Endodermal cell (in vitro differentiated cells): ENCODE data around the gene HAPLN1. TPM values are rescaled to one million over a fixed set of nuclear protein-coding genes. Genes with fewer than 3 reads are reported as not detected.

Experiments used
- DNase-seq: peaks from one replicate; pipeline ENCODE4 v3.0.0-alpha.2; 2017
- H3K27ac ChIP-seq: 2 replicates; pipeline ENCODE4 v1.5.1; 2013; ENCODE audit warnings: mild to moderate bottlenecking, low read depth, low read length, moderate library complexity
- H3K27me3 ChIP-seq: 2 replicates; pipeline ENCODE4 v1.6.1; 2013; ENCODE audit warnings: mild to moderate bottlenecking, low read length, moderate library complexity; ENCODE audit not compliant: insufficient read depth, control insufficient read depth, poor library complexity, severe bottlenecking
- H3K36me3 ChIP-seq: 2 replicates; pipeline ENCODE4 v1.7.0; 2013; ENCODE audit warnings: mild to moderate bottlenecking, low read length, moderate library complexity; ENCODE audit not compliant: control insufficient read depth, insufficient read depth
- H3K4me1 ChIP-seq: one replicate; pipeline ENCODE4 v1.7.0; 2013; ENCODE audit warnings: low read length; ENCODE audit not compliant: control insufficient read depth, insufficient read depth
- H3K4me3 ChIP-seq: 2 replicates; pipeline ENCODE4 v1.5.1; 2013; ENCODE audit warnings: mild to moderate bottlenecking, low read length, moderate library complexity
- H3K9ac ChIP-seq: 2 replicates; pipeline ENCODE4 v1.6.1; 2013; ENCODE audit warnings: mild to moderate bottlenecking, low read length, moderate library complexity; ENCODE audit not compliant: poor library complexity, severe bottlenecking; ENCODE audit errors: extremely low read depth
- H3K9me3 ChIP-seq: 2 replicates; pipeline ENCODE4 v1.6.1; 2013; ENCODE audit warnings: mild to moderate bottlenecking, low read length, moderate library complexity; ENCODE audit not compliant: control insufficient read depth
- H3K27ac Mint-ChIP-seq: 2 replicates; pipeline ENCODE4 v1.8.0; 2020; ENCODE audit warnings: mixed read lengths
- H3K27me3 Mint-ChIP-seq: 2 replicates; pipeline ENCODE4 v1.8.0; 2021; ENCODE audit warnings: mild to moderate bottlenecking, mixed read lengths; ENCODE audit not compliant: insufficient read depth
- H3K36me3 Mint-ChIP-seq: 2 replicates; pipeline ENCODE4 v1.8.0; 2020; ENCODE audit warnings: low read depth, mixed read lengths
- H3K4me1 Mint-ChIP-seq: 2 replicates; pipeline ENCODE4 v1.8.0; 2020; ENCODE audit warnings: mixed read lengths
- H3K4me3 Mint-ChIP-seq: 2 replicates; pipeline ENCODE4 v1.8.0; 2020; ENCODE audit warnings: mild to moderate bottlenecking, moderate library complexity, mixed read lengths
- H3K9me3 Mint-ChIP-seq: 2 replicates; pipeline ENCODE4 v1.8.0; 2020; ENCODE audit warnings: mild to moderate bottlenecking, mixed read lengths
- WGBS, 2 experiments: methylation state at CpG; one replicate each; pipeline versions ENCODE4 v1.1.5 to v1.1.7; 2013; ENCODE audit warnings: missing lambda C conversion rate in 2 of 2, mixed read lengths in 1 of 2; ENCODE audit not compliant: insufficient coverage in 1 of 2, insufficient read length in 1 of 2; 5-methylcytosine and 5-hydroxymethylcytosine counted together
- total RNA-seq, 2 donors: library from RNA; stranded (reverse); fragmentation: NEBNext Ultra II Directional in 1 of 2; extraction: Animal tissue kit (Norgen Biotek cat#: 25700) in 1 of 2; gene quantifications; 2 replicates in 1 of 2; 3 replicates in 1 of 2; pipeline ENCODE4 v1.2.1, GENCODE V29; 2021
- TF ChIP-seq, protein P1 (sequence below): fragments of 200-600 bp; sonication (generic); conservative IDR thresholded peaks from 2 replicates; pipeline ENCODE4 v1.5.0; 2021; ENCODE audit warnings: antibody characterized with exemption, mild to moderate bottlenecking

Gene HAPLN1
- total RNA-seq, 2 donors from 2014 or later, result 0.07 to 1.3 TPM

DNA sequence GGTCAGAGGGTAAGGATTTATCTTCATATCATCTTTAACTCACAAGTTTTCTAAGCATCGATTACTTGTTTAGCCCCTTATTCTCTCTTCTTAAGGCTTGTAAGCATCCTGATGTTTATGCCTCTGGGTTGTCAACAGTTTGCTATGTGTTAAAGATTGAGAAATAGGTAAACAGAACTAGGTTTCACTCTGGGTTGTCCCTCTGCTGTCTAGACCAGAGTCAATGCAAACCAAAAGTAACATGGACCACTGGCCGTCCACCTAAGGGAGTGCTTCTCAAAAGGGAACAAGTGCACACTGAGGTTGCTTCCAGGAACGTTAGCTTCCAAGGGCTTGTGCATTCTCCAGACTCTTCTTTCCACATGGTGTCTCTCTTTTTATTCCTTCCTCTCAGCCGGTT, 39.9 kb upstream of the HAPLN1 start:
- Mint-ChIP-seq H3K27ac (no peak overlapping the region), H3K4me1 (peaks cover 7% of the 10 kb centered on the region), H3K36me3 (no peaks in the 10 kb centered on the region), H3K4me3 (no peak overlapping the region), H3K27me3 (peaks cover 5% of the 10 kb centered on the region), H3K9me3 (peaks cover 24% of the 10 kb centered on the region)
- 85 to 91% methylated on average over 3 to 4 of the region's 4 CpGs for WGBS, 2 experiments
- Histone ChIP-seq H3K27ac (no peak overlapping the region), H3K9ac (no peak overlapping the region), H3K4me1 (no peaks in the 10 kb centered on the region), H3K27me3 (no peaks in the 10 kb centered on the region), H3K4me3 (no peak overlapping the region), H3K36me3 (no peaks in the 10 kb centered on the region), H3K9me3 (peaks cover 17% of the 10 kb centered on the region)
- no peak for DNase-seq
- TF ChIP-seq, protein P1, sequence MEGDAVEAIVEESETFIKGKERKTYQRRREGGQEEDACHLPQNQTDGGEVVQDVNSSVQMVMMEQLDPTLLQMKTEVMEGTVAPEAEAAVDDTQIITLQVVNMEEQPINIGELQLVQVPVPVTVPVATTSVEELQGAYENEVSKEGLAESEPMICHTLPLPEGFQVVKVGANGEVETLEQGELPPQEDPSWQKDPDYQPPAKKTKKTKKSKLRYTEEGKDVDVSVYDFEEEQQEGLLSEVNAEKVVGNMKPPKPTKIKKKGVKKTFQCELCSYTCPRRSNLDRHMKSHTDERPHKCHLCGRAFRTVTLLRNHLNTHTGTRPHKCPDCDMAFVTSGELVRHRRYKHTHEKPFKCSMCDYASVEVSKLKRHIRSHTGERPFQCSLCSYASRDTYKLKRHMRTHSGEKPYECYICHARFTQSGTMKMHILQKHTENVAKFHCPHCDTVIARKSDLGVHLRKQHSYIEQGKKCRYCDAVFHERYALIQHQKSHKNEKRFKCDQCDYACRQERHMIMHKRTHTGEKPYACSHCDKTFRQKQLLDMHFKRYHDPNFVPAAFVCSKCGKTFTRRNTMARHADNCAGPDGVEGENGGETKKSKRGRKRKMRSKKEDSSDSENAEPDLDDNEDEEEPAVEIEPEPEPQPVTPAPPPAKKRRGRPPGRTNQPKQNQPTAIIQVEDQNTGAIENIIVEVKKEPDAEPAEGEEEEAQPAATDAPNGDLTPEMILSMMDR, result no peak

DNA sequence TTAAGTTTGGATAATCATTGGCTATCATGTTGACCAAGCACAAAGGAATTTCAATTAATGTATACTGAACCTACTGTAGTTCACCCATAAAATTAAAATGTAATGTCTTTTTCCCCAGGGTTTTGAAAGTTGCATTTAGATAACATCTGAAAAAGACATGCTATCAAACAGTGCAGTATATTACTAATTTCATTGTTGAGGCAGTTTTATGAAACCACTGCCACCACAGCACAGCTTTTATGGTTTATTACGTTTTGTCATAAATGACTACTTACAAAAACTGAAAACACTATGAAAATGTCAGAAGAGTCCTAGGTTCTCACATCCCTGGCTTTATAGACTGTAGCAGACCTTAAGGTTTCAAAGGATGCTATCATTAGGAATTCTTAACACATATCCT, 32.0 kb upstream of the HAPLN1 start:
- Mint-ChIP-seq H3K36me3 (no peaks in the 10 kb centered on the region), H3K9me3 (peaks cover 20% of the 10 kb centered on the region), H3K27ac (no peak overlapping the region), H3K4me3 (no peak overlapping the region), H3K4me1 (no peaks in the 10 kb centered on the region), H3K27me3 (no peaks in the 10 kb centered on the region)
- WGBS, 2 experiments, result 95% methylated on average over 1 of the region's 1 CpG; no CpG with 5 or more reads in 1 of the 2 experiments
- no peak overlapping the region for H3K27ac ChIP-seq
- H3K9me3 ChIP-seq, result peaks cover 10% of the 10 kb centered on the region
- TF ChIP-seq, protein P1, result no peak
- no peaks in the 10 kb centered on the region for H3K4me1 ChIP-seq
- no peaks in the 10 kb centered on the region for H3K27me3 ChIP-seq
- H3K4me3 ChIP-seq, result no peak overlapping the region
- no peak for DNase-seq
- H3K36me3 ChIP-seq, result no peaks in the 10 kb centered on the region
- H3K9ac ChIP-seq, result no peak overlapping the region

DNA sequence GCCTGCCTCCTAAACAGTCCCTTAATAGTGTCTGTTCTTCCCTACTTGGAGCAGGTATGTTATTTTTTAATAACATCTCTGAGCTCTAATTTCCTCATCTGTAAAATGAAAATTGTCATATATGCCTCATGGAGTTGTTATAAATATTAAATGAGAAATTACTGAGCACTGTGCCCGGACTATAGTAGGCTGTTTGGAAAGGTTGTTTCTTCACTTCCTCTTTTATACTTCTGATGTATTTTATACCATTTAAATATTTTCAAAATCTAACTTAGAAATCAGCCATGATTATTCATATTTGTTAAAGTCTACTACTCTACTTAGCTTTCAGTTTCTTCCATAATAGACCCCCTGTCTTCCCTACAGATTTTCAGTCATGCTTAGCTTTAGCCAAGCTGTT, 30.5 kb upstream of the HAPLN1 start:
- no peaks in the 10 kb centered on the region for H3K27me3 Mint-ChIP-seq
- H3K36me3 Mint-ChIP-seq, result no peaks in the 10 kb centered on the region

More for the DNA sequence above, 30.5 kb upstream of the HAPLN1 start:
- TF ChIP-seq, protein P1, result no peak
- Histone ChIP-seq H3K4me3 (no peak overlapping the region), H3K36me3 (no peaks in the 10 kb centered on the region), H3K27ac (no peak overlapping the region), H3K27me3 (no peaks in the 10 kb centered on the region), H3K4me1 (no peaks in the 10 kb centered on the region), H3K9ac (no peak overlapping the region), H3K9me3 (peaks cover 10% of the 10 kb centered on the region)
- no peak for DNase-seq
- H3K27ac Mint-ChIP-seq, result no peak overlapping the region
- H3K4me3 Mint-ChIP-seq, result no peak overlapping the region
- WGBS, 2 experiments, result no CpG with 5 or more reads among the region's 1 CpG
- H3K9me3 Mint-ChIP-seq, result peaks cover 20% of the 10 kb centered on the region
- H3K4me1 Mint-ChIP-seq, result no peaks in the 10 kb centered on the region
